Head of caudate nucleus (tissue), 42 donors: Measurements from ENCODE around the gene CNGA2.
A peak's percentile ranks its signal among the peaks of the same experiment; 100 is the strongest.

ENCODE experiments used
- DNase-seq, 42 donors: peaks; one replicate each; pipeline versions ENCODE4 v3.0.0 to v3.0.0-alpha.2; 2020 to 2021; ENCODE audit warnings: mixed read lengths in 7 of 42
- intact Hi-C: fragments of 100-400 bp; cut with DNase I; formaldehyde crosslinking; loops from one replicate; pipeline ENCODE4 v1.15.0; 2022

The CNGA2 gene

DNA sequence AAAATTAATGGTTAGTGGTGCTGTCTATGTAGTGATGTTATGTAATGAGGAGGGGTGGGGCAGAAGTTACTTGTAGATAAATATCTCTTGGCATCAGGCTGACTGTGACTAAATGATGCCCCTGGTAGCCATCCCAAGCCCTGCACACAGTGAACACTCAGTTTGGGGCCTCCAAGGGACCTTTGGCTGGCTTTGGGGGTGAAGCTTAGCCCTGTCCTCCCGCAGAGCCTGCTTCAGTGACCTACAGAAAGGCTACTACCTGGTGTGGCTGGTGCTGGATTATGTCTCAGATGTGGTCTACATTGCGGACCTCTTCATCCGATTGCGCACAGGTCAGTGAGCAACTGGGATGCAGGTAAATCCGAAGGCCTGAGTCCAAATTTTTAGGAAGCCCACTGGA, 7.8 kb downstream of the CNGA2 start:
- peak in 2 of 42 donors; percentile 3 to 10 for DNase-seq
- intact Hi-C loops: no loop called here

DNA sequence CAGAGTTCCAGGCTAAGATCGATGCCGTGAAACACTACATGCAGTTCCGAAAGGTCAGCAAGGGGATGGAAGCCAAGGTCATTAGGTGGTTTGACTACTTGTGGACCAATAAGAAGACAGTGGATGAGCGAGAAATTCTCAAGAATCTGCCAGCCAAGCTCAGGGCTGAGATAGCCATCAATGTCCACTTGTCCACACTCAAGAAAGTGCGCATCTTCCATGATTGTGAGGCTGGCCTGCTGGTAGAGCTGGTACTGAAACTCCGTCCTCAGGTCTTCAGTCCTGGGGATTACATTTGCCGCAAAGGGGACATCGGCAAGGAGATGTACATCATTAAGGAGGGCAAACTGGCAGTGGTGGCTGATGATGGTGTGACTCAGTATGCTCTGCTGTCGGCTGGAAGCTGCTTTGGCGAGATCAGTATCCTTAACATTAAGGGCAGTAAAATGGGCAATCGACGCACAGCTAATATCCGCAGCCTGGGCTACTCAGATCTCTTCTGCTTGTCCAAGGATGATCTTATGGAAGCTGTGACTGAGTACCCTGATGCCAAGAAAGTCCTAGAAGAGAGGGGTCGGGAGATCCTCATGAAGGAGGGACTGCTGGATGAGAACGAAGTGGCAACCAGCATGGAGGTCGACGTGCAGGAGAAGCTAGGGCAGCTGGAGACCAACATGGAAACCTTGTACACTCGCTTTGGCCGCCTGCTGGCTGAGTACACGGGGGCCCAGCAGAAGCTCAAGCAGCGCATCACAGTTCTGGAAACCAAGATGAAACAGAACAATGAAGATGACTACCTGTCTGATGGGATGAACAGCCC, 9.3 kb downstream of the CNGA2 start:
- peak in 2 of 42 donors; percentile 9 to 15 for DNase-seq
- intact Hi-C loops: no loop called here

DNA sequence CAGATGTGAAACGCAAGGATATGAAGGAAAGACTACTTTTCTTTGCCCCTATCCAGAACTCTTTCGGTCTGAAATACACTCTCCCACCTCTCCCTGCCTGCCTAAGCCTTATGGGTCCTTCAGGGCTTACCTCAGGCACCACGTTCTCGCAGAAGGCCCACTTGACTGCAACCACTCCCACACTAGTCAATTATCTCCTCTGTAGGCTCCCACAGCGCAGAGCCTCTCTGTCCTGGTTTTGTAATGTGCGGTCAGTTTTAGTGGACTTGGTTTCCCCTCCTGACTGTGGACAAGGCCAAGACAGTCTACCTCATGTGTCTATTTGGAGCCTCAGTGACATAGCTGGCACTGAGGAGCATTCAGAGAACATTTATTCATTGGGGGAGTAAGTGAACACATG, 11.1 kb downstream of the CNGA2 start:
- intact Hi-C loops: loop anchor here (5.0 kb wide), 1 partner anchor 887 kb away; no protein-coding TSS in a partner anchor
- peak in 2 of 42 donors; percentile 7 to 17 for DNase-seq

DNA sequence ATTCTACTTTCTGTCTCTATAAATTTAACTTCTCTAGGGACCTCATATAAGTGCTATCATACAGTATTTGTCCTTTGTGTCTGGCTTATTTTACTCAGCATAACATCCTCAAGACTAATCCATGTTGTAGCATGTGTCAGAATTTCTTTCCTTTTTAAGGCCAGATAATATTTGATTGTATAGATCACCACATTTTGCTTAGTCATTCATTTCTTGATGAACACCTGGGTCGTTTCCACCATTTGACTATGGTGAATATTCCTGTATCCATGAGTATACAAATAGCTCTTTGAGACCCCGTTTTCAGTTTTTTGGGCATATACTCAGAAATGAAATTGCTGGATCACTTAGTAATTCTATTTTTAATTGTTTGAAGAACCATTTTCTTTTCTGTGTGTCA, 12.0 kb downstream of the CNGA2 start:
- no peak for DNase-seq
- intact Hi-C loops: loop anchor here (5.0 kb wide), 1 partner anchor 886 kb away; no protein-coding TSS in a partner anchor

DNA sequence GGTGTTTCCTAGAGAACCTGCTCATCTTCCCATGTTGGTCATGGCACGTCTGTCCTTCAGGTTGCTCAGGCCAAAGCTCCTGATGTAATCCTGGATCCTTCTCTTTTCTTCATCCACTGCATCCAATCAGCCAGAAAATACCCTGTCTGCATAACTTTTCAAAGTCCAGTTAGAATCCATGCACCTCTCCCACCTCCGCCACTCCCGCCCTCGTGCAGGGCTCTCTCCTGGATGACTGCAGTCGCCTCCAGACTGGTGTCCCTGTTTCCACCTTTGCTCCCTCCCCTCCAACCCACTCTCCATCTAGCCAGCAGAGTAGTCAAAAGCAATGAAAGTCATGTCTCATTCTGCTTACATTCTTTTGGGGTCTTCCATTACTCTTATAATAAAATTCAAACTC, 16.0 kb downstream of the CNGA2 start:
- intact Hi-C loops: loop anchor here (10.0 kb wide), 1 partner anchor 1064 kb away; no protein-coding TSS in a partner anchor
- no peak for DNase-seq

DNA sequence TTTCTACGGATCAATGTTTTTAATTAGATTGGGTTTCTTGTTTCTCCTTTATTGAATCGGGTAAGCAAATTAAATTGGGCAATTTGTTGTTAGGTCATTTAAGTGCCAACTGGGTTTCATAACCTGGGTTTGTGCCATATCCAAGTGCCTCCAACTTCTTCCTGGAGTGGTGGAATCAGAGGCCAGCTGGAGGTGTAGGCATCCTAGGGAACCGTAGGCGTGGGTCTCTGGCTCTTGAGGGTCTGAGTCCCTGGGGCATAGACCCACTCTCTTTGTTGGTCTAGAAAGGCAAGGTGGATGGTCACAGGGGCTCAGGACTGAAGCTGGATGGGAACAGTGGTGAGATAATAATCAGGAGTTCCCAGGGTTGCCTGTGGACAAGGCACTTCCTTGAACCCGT, 18.3 kb downstream of the CNGA2 start:
- intact Hi-C loops: loop anchor here (10.0 kb wide), 1 partner anchor 1062 kb away; no protein-coding TSS in a partner anchor
- DNase-seq: no peak

- DNase-seq: peak in 41 of 42 donors; percentile 33 to 77 (median 55)
- intact Hi-C loops: loop anchor here (10.0 kb wide), 1 partner anchor 1061 kb away; no protein-coding TSS in a partner anchor
Measured at GRCh38 chrX:151753313-151754046, 18.9 kb downstream of the CNGA2 start.

- DNase-seq: peak in 2 of 42 donors; percentile 7 to 9
- intact Hi-C loops: loop anchor here (10.0 kb wide), 1 partner anchor 1061 kb away; no protein-coding TSS in a partner anchor
Measured at GRCh38 chrX:151754047-151754429, 19.5 kb downstream of the CNGA2 start.

- intact Hi-C loops: loop anchor here (10.0 kb wide), 1 partner anchor 1060 kb away; no protein-coding TSS in a partner anchor
- no peak for DNase-seq
Measured at GRCh38 chrX:151754641-151755215, 20.2 kb downstream of the CNGA2 start.

DNA sequence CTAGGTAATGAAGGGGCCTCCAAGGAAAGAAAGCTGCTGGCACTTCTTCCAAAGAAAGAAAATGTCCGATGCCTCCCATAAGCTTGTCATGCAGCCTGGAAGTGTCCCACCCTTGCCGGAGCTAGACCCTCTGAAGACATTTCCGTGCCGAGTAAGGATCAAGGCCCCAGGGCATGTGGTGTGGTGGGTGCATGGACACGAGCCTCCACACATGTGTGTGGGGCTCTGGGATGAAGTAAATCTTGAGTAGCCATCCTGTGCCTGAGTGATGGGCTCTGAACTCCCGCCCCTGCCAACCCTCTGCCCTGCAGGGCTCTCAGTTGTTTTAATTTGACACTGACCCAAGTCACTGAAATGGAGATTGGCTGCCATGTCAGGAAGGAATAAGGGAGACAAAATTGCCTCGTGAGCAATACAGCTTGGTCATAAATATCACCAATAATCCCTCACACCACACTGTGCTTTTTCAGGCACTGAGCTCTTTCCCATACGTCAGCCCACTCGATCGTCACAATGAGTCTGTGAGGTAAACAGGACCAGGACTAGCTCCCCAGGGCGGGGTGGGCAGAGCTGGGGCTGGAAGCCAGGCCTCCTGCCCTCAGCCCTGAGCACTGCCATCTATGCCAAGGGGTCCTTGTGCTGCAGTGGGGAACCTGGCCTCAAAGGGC, 24.6 kb downstream of the CNGA2 start:
- DNase-seq: no peak
- intact Hi-C loops: loop anchor here (10.0 kb wide), 1 partner anchor 1056 kb away; no protein-coding TSS in a partner anchor

DNA sequence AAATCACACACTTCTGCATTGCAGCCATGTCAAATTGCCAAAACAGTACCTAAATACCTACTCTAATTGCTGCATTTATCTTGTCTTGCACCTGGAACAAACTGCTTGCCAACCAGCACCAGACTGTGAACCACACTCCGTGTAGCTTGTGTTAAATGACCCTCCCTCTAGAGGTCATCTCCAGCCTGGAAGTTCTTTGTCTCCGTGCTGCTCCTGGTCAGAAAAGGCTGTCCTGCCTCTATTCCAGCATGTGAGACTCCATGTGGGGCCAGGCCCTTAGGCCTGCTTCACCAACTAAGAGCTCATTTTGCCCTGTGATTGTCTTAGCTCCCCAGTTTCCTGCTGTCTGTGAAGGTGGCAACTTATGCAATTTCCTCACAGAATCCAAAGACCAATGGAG, 28.3 kb downstream of the CNGA2 start:
- no peak for DNase-seq
- intact Hi-C loops: no loop called here

DNA sequence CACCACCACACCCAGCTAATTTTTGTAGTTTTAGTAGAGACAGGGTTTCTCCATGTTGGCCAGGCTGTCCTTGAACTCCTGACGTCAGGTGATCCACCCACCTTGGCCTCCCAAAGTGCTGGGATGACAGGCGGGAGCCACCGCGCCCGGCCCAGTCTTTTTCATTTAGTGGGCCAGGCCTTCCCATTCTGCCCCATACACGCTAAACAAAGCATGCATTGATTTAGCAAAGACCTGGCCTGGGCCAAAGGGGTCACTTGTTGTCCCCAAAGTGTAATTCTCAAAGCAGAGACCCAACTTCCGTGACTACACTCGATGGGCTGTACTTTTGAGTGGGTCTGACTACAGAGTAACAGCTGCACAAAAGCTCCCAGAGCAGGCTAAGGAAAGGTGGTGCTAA, 29.2 kb downstream of the CNGA2 start:
- DNase-seq: no peak
- intact Hi-C loops: no loop called here

- DNase-seq: no peak
- intact Hi-C loops: no loop called here
Measured at GRCh38 chrX:151765026-151765425, 30.5 kb downstream of the CNGA2 start.

DNA sequence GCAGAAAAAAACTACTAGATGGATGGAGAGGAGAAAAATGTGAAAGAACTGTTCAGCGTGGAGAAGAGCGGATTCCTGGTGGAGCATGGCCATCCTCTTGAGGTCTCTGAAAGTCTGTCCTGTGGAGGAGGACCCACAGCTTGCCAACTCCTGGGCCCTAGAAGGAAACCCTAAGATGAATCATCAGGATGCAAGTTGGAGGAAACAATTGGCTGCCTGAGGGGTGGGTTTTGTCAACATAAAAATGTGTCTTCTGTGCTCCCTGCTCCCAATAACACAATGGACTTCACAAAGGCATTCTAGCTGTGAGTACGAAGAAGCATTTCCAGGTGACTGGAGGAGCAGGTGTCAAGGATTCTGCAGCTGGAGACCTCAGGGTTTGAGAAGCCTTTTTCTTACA, 37.2 kb downstream of the CNGA2 start:
- intact Hi-C loops: no loop called here
- no peak for DNase-seq

DNA sequence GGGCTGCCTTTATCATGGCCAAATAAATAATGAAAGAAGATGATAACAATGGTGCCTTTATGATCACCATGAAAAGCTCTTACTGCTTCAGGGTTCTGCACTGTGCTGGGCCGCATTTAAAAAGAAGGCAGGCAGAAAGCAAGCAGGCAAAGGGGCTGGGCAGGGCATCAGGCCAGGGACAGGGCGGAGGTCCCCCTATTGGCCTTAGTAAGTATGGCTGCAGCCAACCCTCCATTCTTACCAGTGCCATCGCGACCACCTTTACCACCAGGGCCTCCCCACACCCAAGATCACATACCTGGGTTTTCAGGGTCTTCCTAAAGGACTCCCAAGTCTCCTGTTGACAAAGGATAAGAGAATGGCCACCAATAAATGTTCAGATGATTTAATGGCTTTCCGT, 38.9 kb downstream of the CNGA2 start:
- no peak for DNase-seq
- intact Hi-C loops: no loop called here

DNA sequence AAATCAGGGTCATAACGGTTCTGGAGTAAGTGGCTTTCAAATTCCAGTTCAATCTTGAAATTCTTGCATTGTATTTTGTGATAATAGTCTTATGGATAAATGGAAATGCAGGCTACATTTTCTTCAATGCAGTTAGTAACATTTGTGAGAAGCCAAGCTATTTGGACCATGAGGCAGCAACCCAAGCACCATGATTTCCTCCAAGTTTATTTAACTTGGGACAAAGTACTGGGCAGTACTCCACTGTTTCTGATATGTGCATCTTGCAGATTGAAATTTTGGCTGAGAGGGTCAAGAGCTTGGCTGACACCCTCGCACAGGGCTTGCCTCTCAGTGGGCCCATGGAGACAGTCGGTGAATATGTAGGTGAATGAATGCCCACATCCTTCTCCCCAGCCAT, 39.9 kb downstream of the CNGA2 start:
- intact Hi-C loops: no loop called here
- DNase-seq: no peak

DNA sequence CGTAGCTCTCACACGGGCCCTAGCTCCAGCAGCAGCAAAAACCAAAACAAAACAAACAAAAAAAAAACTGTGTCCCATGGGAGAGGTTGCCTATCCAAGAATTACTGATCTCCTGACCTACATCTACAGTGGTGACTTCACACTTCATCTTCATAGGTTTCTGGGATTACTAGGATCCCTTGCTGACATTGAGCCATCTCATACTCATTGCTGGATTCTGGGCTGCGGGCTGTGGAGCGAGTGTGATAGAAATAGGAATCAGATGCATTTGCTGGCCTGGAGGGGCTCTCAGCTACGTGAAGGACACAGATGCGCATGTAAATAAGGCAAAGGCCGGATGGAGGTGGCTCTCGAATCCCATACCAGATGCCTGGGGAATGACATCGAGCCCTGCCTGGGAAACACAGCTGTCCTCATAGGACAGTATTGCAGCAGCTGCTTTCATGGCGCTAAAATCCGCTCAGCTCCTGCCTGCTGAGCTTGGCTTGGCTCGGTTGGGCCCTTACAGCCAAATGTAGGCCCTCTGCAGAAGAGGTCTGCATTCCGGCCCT, 41.7 kb downstream of the CNGA2 start:
- intact Hi-C loops: no loop called here
- no peak for DNase-seq

DNA sequence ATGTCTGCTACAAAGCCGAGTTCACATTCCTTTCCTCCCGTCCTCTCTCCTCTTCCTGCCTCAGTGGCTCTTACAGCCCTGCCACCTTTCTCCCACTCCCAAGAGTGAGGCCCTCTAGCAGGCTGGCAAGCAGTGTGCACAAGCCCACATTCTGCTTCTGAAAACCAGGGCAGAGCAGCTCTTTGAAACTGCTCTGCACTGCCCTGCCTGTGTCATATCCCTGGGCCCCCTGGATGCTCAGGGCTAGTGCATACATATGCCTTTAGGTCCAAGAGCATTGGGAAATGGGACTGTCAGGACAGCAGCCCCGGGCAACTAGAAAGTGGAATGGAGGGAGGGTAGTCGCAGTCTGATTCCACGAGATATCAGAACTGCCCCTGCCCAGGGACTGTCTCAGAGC, 42.4 kb downstream of the CNGA2 start:
- DNase-seq: no peak
- intact Hi-C loops: no loop called here

DNA sequence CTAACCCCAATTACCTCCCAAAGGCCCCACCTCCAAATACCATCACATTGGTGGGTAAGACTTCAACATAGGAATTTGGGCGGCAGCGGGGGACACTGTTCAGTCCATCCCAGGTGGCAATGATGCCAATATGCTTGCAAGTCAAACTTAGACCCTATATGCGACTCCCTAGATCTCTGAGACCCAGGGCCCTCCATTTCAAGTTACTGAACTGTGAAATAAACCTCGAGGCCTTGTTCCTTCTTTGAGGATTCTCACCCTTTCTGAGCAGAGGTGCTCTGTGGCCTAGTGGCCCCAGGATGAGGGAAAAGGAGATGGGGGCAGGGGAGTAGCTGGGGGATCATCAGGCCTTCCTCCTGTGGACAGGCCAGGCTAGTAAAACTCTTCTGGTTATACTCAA, 44.7 kb downstream of the CNGA2 start:
- intact Hi-C loops: no loop called here
- DNase-seq: no peak
